HG03139 (cell line): ENCODE measurements around the gene CPXCR1.
"Not testable (repeated sequence)": the region's sequence is repeated elsewhere in the genome, so short reads cannot be mapped to it uniquely, and the experiment has no call there.

Experiments used
- ATAC-seq: cut with Tn5 transposase; IDR thresholded peaks from one replicate; pipeline ENCODE4 v1.9.1; 2021; ENCODE audit not compliant: unreplicated experiment

CPXCR1 gene

GRCh38 chrX:88746925-88747324 lies at the start of gene CPXCR1:
CPXCR1 (plus strand) TSS chrX:88747225; CDS start chrX:88753415, 6,190 bp downstream.
- no peak for ATAC-seq

- no peak for ATAC-seq
These were observed 11.2 kb upstream of the CPXCR1 start for GRCh38 chrX:88735835-88736234.

DNA sequence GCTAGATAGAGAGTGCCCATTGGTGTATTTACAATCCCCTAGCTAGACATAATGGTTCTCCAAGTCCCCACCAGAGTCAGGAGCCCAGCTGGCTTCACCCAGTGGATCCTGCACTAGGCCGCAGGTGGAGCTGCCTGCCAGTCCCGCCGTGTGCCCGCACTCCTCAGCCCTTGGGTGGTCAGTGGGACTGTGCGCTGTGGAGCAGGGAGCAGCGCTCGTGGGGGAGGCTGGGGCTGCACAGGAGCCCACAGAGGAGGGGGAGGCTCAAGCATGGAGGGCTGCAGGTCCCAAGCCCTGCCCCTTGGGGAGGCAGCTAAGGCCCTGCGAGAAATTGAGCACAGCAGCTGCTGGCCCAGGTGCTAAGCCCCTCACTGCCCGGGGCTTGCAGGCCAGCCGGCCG lies 810 bp upstream of the CPXCR1 start:
- not testable (repeated sequence) for ATAC-seq

DNA sequence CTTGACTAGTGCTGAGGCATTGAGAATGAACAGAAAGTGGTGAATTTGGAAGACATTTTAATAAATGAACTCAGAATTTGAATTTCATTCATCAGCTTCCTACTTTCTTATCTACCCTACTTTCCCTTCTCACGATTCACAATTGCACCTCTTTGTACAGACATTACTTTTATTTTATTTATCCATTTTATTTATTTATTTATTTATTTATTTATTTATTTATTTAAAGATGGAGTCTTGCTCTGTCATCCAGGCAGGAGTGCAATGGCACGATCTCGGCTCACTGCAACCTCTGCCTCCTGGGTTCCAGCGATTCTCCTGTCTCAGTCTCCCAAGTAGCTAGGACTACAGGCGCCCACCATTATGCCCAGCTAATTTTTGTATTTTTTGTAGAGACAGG lies 5.3 kb downstream of the CPXCR1 start:
- ATAC-seq = not testable (repeated sequence)

GRCh38 chrX:88789825-88790224 lies 42.8 kb downstream of the CPXCR1 start:
- ATAC-seq = no peak
